ENCODE data around the gene TRIM7. TPM values are rescaled to one million over a fixed set of nuclear protein-coding genes. Genes with fewer than 3 reads are reported as not detected.

The TRIM7 gene
- total and polyA plus RNA-seq, 9 of the 15 experiments (the other 6 are each of a cell fraction or from before 2014, with no cell fraction given), result 2.6 to 14.9 (median 8.9) TPM

- no peak for ATAC-seq
- no TSS peak for BruUV-seq (replicated peaks)
- Histone ChIP-seq H3K4me1 (replicated peaks in 1 of 2; ENCODE audit: control insufficient read depth in 2 of 2, insufficient read depth in 2 of 2, low read length in 2 of 2) (peaks cover 32 to 64% of the 10 kb centered on the region in 2 experiments; a peak in 4 of 5 replicates), H3K79me2 (ENCODE audit: control insufficient read depth, insufficient read depth, low read length) (peaks cover 13% of the 10 kb centered on the region), H3K9ac (ENCODE audit: insufficient read depth in 1 of 2, low read depth in 2 of 2, low read length in 2 of 2) (peak overlapping the region in 1 of 2 experiments; percentile 77; a peak in 2 of 4 replicates), H3K4me3 (no peak overlapping the region), H4K20me1 (replicated peaks; ENCODE audit: control insufficient read depth, insufficient read depth, low read length) (no peaks in the 10 kb centered on the region), H2AFZ (ENCODE audit: low read depth, low read length) (no peak overlapping the region), H3K9me3 (replicated peaks; ENCODE audit: control insufficient read depth, insufficient read depth, low read depth, low read length) (no peaks in the 10 kb centered on the region), H3K4me2 (ENCODE audit: insufficient read depth, low read length) (no peak overlapping the region), H3K36me3 (ENCODE audit: control insufficient read depth, insufficient read depth, low read length) (no peaks in the 10 kb centered on the region; the same call in 2 of the 3 replicates), H3K27me3 (ENCODE audit: control insufficient read depth in 2 of 2, insufficient read depth in 2 of 2, low read length in 2 of 2) (no peaks in the 10 kb centered on the region), H3K9me1 (ENCODE audit: control insufficient read depth, insufficient read depth, low read length) (no peaks in the 10 kb centered on the region), H3K27ac (ENCODE audit: extremely low read depth, low read depth, low read length) (no peak overlapping the region)
- intact Hi-C loops (cut with micrococcal nuclease), result no loop called here
- ChIA-PET CTCF (ENCODE audit: low intra/inter-chr PET ratio) (no interaction called here), POLR2A (no interaction called here)
- in situ Hi-C loops (cut with MboI), result no loop called here
- no peak for FAIRE-seq
- TF ChIP-seq MAX (CRISPR knock-in tag; IDR thresholded peaks at IDR 0.05) (0 out of 2 replicates have a peak, but pooled peaks have one; percentile 13), ZBTB33 (CRISPR knock-in tag; IDR thresholded peaks at IDR 0.05) (peak; percentile 87), NFRKB (IDR thresholded peaks at IDR 0.05; ENCODE audit: low read depth) (no peak)
- 95% methylated on average over 27 of the region's 45 CpGs for WGBS (ENCODE audit: insufficient coverage, low coverage, missing lambda C conversion rate)
- DNase-seq (ENCODE audit: extremely low read depth in 1 of 4, low spot score in 3 of 4), result no peak
These were observed 9.7 kb downstream of the TRIM7 start for GRCh38 chr5:181195249-181195761.
